Daoy (cell line): ENCODE data around the gene SLC9A2. TPM values are rescaled to one million over a fixed set of nuclear protein-coding genes. Genes with fewer than 3 reads are reported as not detected.

Source experiments
- DNase-seq: peaks from one replicate; pipeline ENCODE4 v3.0.0-alpha.2; 2015; ENCODE audit warnings: low read depth
- total RNA-seq: library from RNA; depleted of rRNA; stranded (reverse); fragments of >200 nt; shearing (Covaris generic); gene quantifications from 2 replicates; pipeline ENCODE4 v1.2.3, GENCODE V29; 2014; rRNA removed

The SLC9A2 gene
- 0.92 and 1.5 TPM in 2 replicates for total RNA-seq

DNA sequence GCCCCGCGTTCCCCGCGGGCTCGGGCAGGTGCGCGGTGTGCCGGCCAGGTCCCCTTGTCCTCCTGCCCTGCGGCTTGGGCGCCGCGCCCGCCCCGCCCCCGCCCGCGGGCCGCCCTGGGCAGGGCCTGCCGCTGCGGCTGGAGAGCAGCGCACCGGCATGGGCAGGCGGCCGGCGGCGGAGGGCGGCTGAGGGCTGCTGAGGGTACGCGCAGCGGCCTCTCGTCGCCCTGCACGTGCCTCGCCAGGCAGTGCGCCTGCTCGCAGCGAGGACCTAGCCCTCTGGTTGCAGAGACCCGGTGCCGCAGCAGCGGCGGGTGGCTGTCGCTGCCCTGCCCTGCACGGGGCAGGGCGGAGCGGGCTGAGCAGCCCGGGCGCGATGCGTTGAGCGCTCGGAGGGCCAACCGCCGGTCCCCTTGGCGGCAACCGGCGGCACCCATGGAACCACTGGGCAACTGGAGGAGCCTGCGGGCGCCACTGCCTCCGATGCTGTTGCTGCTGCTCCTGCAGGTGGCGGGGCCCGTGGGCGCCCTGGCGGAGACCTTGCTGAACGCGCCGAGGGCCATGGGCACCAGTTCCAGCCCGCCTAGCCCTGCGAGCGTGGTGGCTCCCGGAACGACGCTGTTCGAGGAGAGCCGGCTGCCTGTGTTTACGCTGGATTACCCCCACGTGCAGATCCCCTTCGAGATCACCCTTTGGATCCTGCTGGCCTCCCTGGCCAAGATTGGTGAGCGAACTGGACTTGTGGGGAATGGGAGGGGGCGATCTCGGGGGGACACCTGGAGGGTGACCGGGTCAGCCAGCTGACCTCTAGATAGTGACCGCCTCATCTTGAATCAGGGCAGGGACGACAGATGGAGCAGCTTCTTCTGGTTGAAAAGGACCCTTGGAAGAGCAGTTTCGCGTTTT, at the start of gene SLC9A2:
TSS of gene SLC9A2 (plus strand) at position 140 of the 906 bp plus-strand sequence. CDS start at position 436, 296 bp downstream.
- peak; percentile 39 for DNase-seq

GRCh38 chr2:102575888-102576287, 43.5 kb upstream of the SLC9A2 start:
- DNase-seq = no peak

DNA sequence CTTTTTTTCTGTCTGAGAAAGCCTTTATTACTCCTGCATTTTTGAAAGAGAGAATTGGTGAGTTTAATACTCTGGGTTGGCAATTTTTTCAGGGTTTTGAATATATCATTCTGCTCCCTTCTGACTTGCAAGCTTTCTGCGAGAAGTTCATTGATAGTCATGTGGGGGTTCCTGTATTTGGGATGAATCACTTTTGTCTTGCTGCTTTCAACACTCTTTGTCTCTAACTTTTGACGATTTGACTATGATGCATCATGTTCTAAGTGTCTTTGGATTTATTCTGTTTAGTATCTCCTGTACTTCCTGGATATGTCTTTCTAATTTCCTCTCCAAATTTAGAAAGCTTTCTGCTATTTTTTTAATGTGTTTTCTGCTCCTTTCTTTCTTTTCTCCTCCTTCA, 41.0 kb upstream of the SLC9A2 start:
- DNase-seq = no peak

- no peak for DNase-seq
These were observed 37.4 kb upstream of the SLC9A2 start for GRCh38 chr2:102581911-102582310.

- DNase-seq = no peak
These were observed 36.5 kb upstream of the SLC9A2 start for GRCh38 chr2:102582845-102583244.

DNA sequence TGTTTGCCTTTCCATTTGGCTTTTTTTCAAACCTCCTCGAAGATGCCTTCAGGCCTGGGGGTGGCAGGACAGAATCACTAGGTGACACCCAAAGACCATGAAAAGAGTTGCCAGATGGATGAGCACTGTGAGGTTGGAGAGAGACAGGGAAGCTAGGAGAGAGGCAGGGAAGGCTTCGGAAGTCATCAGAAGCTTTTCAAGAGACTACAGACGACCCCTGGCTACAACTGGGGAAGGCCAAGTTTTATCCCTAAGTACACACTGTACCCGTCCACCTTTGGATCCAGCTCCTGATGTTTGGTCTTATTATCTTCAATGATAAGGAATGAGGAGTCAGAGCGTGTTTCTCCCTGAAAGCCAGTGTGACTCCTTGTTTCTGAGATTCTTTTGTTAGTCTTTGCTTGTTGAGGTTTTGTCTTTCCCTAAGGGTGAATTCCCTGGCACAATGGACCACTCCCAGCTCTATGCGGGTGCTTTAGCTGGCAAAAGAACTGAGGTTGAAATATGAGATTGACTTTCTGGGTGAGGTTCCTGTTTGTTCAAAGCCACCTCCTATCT, 33.4 kb upstream of the SLC9A2 start:
- peak; percentile 51 for DNase-seq

GRCh38 chr2:102588213-102588939, 31.0 kb upstream of the SLC9A2 start:
- no peak for DNase-seq

- DNase-seq = no peak
These were observed 29.9 kb upstream of the SLC9A2 start for GRCh38 chr2:102589444-102589843.

DNA sequence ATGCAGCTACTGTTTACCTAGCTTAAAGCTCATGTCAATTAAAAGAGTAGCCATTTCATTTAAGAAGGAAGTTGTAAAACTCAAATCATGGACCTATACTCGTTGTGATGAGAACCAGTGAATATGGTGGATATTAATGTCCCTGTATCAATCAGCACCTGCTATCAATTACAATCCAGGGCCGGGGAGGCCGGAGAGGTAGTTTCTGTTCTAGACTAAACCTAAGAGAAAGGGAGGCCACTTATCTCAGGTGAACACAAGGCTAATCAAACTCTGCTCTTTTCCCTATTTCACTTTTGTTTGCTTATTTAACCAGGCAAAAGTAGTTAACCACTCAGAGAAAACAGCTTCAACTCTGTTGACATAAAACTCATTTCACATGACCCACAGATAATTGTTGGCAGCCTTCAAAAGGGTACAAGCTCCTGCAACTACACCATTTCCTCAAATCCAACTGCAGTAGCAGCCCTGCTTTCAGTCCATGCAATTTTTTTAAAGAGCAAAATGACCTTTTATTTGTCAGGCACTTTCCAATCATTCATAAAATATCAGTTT, 27.8 kb upstream of the SLC9A2 start:
- no peak for DNase-seq

GRCh38 chr2:102592601-102593000, 26.8 kb upstream of the SLC9A2 start:
- DNase-seq = peak; percentile 12

DNA sequence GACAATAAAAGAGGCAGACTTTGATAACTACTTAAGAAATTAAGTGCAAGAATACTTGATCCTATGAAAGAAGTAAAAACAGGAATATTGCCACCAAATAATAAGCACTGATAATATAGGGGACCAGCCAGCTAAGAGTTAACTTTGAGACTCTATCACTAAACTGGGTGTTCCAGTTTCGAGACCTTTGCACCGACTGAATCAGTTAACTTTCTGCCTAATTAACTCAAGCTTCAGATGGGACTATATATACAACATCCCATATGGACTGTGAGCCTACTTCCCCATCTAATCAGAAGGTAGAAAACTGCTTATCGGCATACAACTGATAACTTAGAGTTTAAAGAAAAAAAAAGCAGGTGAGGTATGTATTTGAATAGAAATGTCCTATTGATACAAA, 25.8 kb upstream of the SLC9A2 start:
- DNase-seq = no peak

DNA sequence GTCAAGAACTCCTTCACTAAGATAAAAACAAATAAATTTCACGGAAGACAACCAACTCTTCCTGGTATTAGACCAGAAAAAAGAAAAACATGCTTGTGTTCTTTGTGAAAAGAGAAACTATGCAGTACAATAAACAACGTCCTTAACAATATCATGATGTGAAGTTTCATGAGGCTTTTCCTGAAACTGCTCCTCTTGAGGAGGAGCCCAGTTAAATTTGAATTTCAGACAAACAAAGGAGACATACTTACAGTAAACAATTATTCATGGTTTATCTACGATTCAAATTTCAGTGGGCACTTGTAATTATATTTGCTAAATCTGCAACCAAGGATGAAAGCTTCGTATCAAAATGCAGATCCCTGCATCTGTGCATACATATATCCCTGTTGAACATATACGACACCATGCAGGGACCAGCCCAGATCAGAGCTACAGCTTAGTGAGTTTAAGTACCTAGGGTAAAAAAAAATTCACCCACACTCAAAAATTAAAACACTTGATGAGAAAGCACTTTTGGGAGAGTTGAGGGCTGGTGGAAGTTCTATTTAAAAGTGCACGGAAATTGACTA, 24.8 kb upstream of the SLC9A2 start:
- DNase-seq = no peak

GRCh38 chr2:102597788-102598187, 21.6 kb upstream of the SLC9A2 start:
- DNase-seq = no peak

- no peak for DNase-seq
These were observed 19.9 kb upstream of the SLC9A2 start for GRCh38 chr2:102599486-102599885.

- DNase-seq = no peak
These were observed 17.6 kb upstream of the SLC9A2 start for GRCh38 chr2:102601730-102602129.

- DNase-seq = no peak
These were observed 15.4 kb upstream of the SLC9A2 start for GRCh38 chr2:102603904-102604303.

DNA sequence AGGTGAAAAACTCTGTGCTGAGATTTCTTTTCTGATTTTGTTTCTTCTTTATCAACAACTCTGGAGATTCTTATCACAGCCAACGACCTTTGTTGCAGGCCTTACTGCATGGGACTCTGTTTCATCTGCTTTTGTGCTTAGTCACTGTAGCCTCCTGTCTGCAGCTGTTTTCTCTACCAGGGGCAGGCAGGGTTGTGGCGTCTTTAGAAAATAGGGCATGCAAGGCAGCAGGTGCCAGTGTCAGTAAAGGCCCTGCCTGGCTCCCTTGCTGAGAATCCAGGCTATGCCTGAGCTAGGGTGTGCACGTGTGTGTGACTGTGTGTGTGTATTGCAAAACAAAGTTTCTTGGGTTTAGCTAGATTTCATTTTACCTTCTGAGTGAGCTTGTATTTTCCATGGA, 14.6 kb upstream of the SLC9A2 start:
- no peak for DNase-seq

- no peak for DNase-seq
These were observed 13.0 kb upstream of the SLC9A2 start for GRCh38 chr2:102606353-102606752.

- DNase-seq = peak; percentile 58
These were observed 3.5 kb upstream of the SLC9A2 start for GRCh38 chr2:102615620-102616436.

DNA sequence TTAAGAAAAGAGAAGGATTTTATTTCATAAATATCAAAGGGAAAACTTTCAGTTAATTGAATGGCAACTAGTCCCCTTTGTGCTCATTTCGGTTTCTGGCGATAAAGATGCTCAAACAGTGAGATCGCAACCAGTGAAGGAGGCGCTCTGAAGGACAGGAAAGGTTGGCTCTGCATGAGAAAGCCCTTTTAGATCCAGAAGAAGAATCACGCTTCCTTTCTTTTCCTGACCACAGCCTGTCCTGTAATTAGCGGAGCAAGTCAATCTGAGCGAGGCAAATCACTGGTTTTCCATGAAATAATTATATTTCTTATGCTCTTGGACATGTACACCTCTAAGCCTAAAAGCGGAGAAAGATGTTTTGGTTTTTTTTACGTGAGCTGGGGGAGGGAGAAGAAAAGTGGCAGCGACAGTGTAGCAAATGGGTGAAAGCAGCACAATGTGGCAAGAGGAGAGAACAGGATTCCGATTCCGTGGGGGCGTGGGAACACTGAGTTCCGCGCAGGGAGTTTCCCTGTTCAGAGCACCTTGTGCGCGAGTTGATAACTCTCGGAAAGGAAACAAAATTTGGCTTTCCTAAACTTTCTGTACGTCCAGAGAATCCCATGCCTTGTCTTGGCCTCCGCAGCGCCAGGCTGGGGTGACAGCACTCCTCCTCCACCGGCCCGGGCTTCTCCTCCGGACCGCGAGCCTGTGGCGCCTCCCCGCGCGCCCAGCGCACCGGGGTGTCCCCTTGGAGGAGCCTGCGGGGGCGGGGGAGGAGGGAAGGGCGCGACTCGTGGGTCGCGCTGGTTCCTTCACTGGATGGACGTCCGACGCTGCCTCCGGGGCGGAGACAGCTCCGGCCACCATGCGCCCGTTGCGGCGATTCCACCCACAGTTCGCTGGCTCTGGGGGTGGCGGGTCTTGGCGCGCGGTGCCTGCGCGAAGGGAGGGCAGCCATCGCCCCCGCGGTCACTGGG, 620 bp upstream of the SLC9A2 start:
- DNase-seq = peak; percentile 27
